ENCODE results near the gene RYR1. TPM values are rescaled to one million over a fixed set of nuclear protein-coding genes. Genes with fewer than 3 reads are reported as not detected.
A peak's percentile ranks its signal among the peaks of the same experiment; 100 is the strongest.
"Not testable (repeated sequence)": the region's sequence is repeated elsewhere in the genome, so short reads cannot be mapped to it uniquely, and the experiment has no call there.

RYR1 gene
- polyA plus RNA-seq, 6 donors from 2014 or later: 0.01 to 0.04 (median 0.03) TPM; not detected in 3

DNA sequence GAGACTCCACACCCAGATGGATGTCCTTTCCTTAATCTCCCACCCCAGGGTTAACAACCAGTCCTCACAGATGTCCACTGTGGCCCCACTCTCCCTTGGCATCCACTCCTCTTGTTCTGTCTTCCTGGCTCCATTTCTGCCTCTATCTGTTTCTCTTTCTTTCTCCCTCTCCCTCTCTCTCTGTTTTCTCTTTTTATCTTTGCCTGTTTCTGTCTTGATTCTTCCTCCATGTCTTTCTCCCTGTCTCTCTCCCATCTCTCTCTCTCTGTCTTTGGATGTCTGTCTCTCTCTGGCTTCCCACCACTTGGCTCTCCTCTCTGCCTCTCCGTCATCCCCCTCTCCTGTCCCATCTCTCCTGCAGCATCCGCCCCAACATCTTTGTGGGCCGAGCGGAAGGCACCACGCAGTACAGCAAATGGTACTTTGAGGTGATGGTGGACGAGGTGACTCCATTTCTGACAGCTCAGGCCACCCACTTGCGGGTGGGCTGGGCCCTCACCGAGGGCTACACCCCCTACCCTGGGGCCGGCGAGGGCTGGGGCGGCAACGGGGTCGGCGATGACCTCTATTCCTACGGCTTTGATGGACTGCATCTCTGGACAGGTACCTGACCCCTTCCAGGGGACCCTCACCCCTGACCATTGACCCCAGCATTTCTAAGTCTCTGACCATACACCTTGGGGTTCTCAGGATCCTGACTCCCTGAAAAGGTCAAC is 24.4 kb downstream of the RYR1 start:
- H3K36me3 Mint-ChIP-seq: no peaks in the 10 kb centered on the region
- peaks cover 0 to 7% (median 0%) of the 10 kb centered on the region in 7 donors for H3K9me3 Mint-ChIP-seq
- no peak for DNase-seq
- H3K27me3 Mint-ChIP-seq: peaks cover 13 to 36% (median 24%) of the 10 kb centered on the region in 3 donors
- no peak overlapping the region for H3K27ac Mint-ChIP-seq
- peaks cover 0 to 2% (median 0%) of the 10 kb centered on the region in 3 donors for H3K4me1 Mint-ChIP-seq
- no peak overlapping the region for H3K4me3 Mint-ChIP-seq
- no peak for ATAC-seq (ENCODE audit: low read depth in 2 of 2)

GRCh38 chr19:38458991-38459390 is 25.5 kb downstream of the RYR1 start:
- Mint-ChIP-seq H3K9me3 (peaks cover 0 to 7% (median 0%) of the 10 kb centered on the region in 7 donors), H3K27ac (no peak overlapping the region), H3K4me1 (peaks cover 0 to 2% (median 0%) of the 10 kb centered on the region in 3 donors), H3K27me3 (peaks cover 13 to 37% (median 26%) of the 10 kb centered on the region in 3 donors), H3K4me3 (no peak overlapping the region), H3K36me3 (no peaks in the 10 kb centered on the region)
- DNase-seq: no peak
- ATAC-seq (ENCODE audit: low read depth in 2 of 2): no peak

DNA sequence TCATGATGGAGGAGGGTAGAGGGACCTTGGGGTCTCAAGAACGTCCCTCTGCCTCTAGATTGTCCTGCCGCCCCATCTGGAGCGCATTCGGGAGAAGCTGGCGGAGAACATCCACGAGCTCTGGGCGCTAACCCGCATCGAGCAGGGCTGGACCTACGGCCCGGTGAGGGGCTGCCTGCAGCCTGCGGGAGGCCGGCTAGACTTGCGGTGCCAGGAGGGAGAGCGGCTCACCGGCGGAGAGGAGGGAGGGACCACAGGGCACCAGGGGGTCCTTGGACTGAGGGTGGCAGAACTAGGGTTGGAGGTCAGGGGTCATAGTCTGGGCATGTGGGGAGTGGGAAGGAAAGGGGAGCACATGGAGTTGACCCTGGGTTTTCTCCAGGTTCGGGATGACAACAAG is 29.9 kb downstream of the RYR1 start:
- H3K27me3 Mint-ChIP-seq: peaks cover 13 to 40% (median 34%) of the 10 kb centered on the region in 3 donors
- no peaks in the 10 kb centered on the region for H3K36me3 Mint-ChIP-seq
- H3K9me3 Mint-ChIP-seq: peaks cover 0 to 7% (median 0%) of the 10 kb centered on the region in 7 donors
- ATAC-seq (ENCODE audit: low read depth in 2 of 2) (no peak), DNase-seq (no peak)
- no peaks in the 10 kb centered on the region for H3K4me1 Mint-ChIP-seq
- no peak overlapping the region for H3K27ac Mint-ChIP-seq
- H3K4me3 Mint-ChIP-seq: no peak overlapping the region

DNA sequence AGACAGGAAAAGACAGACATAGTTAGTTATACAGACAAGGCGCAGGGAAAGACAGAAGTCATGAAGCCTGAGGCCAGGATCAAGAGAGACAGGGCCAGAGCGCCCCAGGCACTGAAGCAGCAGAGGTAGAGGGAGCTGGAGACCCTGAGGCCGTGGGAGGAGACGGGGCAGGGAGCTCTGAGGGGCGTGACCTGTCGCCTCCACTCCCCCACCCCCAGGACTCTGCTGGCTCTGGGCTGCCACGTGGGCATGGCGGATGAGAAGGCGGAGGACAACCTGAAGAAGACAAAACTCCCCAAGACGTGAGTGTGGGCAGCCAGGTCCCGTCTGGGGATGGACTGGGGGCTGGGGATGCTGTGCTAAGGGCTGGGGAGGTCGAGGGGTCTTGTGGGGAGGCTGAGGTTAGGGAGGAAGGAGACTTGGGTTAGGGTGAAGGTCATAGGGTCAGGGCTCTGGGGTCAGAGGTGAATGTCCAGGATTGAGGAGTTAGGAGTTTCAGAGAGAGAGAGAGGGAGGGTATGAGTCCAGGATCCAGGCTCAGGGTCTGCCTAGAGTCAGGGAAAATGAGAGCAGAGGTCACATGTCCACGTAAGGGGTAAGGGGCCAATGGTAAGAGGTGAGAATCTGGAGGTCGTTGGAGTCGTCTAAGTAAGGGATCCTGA is 31.1 kb downstream of the RYR1 start:
- no peaks in the 10 kb centered on the region for H3K4me1 Mint-ChIP-seq
- ATAC-seq (ENCODE audit: low read depth in 2 of 2): no peak
- DNase-seq: no peak
- H3K27me3 Mint-ChIP-seq: peaks cover 11 to 30% (median 26%) of the 10 kb centered on the region in 3 donors
- H3K27ac Mint-ChIP-seq: no peak overlapping the region
- H3K36me3 Mint-ChIP-seq: no peaks in the 10 kb centered on the region
- H3K9me3 Mint-ChIP-seq: peaks cover 0 to 5% (median 0%) of the 10 kb centered on the region in 7 donors
- H3K4me3 Mint-ChIP-seq: no peak overlapping the region

DNA sequence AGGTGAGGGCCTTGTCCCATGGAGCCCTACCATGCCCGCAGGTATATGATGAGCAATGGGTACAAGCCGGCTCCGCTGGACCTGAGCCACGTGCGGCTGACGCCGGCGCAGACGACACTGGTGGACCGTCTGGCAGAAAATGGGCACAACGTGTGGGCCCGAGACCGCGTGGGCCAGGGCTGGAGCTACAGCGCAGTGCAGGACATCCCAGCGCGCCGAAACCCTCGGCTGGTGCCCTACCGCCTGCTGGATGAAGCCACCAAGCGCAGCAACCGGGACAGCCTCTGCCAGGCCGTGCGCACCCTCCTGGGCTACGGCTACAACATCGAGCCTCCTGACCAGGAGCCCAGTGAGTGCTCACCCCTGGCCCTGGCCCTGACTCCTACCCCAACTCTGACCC is 32.6 kb downstream of the RYR1 start:
- H3K4me1 Mint-ChIP-seq: no peaks in the 10 kb centered on the region
- ATAC-seq (ENCODE audit: low read depth in 2 of 2): no peak
- DNase-seq: no peak
- no peak overlapping the region for H3K4me3 Mint-ChIP-seq
- peaks cover 0 to 4% (median 0%) of the 10 kb centered on the region in 7 donors for H3K9me3 Mint-ChIP-seq
- H3K27me3 Mint-ChIP-seq: peaks cover 6 to 21% (median 18%) of the 10 kb centered on the region in 3 donors
- no peaks in the 10 kb centered on the region for H3K36me3 Mint-ChIP-seq
- H3K27ac Mint-ChIP-seq: no peak overlapping the region

GRCh38 chr19:38467541-38468525 is 34.3 kb downstream of the RYR1 start:
- Mint-ChIP-seq H3K4me1 (no peaks in the 10 kb centered on the region), H3K36me3 (no peaks in the 10 kb centered on the region), H3K9me3 (peaks cover 0 to 4% (median 0%) of the 10 kb centered on the region in 7 donors), H3K4me3 (no peak overlapping the region), H3K27me3 (peaks cover 0 to 15% (median 10%) of the 10 kb centered on the region in 3 donors), H3K27ac (no peak overlapping the region)
- ATAC-seq (ENCODE audit: low read depth in 2 of 2) (no peak), DNase-seq (no peak)

GRCh38 chr19:38469151-38469550 is 35.7 kb downstream of the RYR1 start:
- no peaks in the 10 kb centered on the region for H3K4me1 Mint-ChIP-seq
- H3K27me3 Mint-ChIP-seq: peaks cover 0 to 13% (median 7%) of the 10 kb centered on the region in 3 donors
- no peak overlapping the region for H3K4me3 Mint-ChIP-seq
- DNase-seq: no peak
- no peaks in the 10 kb centered on the region for H3K36me3 Mint-ChIP-seq
- peaks cover 0 to 3% (median 0%) of the 10 kb centered on the region in 7 donors for H3K9me3 Mint-ChIP-seq
- no peak overlapping the region for H3K27ac Mint-ChIP-seq
- ATAC-seq (ENCODE audit: low read depth in 2 of 2): no peak

GRCh38 chr19:38470788-38471480 is 37.4 kb downstream of the RYR1 start:
- Mint-ChIP-seq H3K9me3 (peaks cover 0 to 1% (median 0%) of the 10 kb centered on the region in 7 donors), H3K36me3 (no peaks in the 10 kb centered on the region), H3K27me3 (peaks cover 0 to 15% (median 0%) of the 10 kb centered on the region in 3 donors), H3K4me1 (no peaks in the 10 kb centered on the region), H3K27ac (no peak overlapping the region), H3K4me3 (no peak overlapping the region)
- DNase-seq: no peak
- no peak for ATAC-seq (ENCODE audit: low read depth in 2 of 2)

DNA sequence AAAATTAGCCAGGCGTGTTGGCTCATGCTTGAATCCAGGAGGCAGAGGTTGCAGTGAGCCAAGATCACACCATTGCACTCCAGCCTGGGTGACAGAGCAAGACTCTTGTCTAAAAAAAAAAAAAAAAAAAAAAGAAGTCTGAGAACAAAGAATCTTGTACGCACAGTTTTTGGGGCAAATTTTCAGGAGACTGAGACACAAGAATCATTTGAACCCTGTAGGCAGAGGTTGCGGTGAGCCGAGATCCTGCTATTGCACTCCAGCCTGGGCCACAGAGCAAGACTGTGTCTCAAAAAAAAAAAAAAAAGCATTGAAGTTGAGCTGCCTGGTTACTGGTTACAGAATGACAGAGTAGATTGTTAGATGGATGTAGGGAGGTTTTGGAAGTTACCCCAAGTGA is 39.2 kb downstream of the RYR1 start:
- not testable (repeated sequence) for H3K36me3 Mint-ChIP-seq; H3K4me3 Mint-ChIP-seq; DNase-seq; H3K4me1 Mint-ChIP-seq; ATAC-seq (ENCODE audit: low read depth in 2 of 2); H3K9me3 Mint-ChIP-seq; H3K27ac Mint-ChIP-seq
- H3K27me3 Mint-ChIP-seq: peaks cover 0 to 11% (median 2%) of the 10 kb centered on the region in 3 donors

DNA sequence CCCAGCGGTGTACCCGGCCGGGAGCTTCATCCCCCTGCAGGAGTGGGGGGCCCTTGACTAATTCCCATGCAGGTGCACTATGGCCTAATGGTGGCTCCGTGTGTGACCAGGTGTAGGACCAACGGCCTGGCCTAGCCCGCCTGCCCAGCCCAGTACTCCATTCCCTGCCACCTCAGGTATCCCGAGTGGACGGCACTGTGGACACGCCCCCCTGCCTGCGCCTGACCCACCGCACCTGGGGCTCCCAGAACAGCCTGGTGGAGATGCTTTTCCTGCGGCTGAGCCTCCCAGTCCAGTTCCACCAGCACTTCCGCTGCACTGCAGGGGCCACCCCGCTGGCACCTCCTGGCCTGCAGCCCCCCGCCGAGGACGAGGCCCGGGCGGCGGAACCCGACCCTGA is 39.7 kb downstream of the RYR1 start:
- peaks cover 0 to 11% (median 7%) of the 10 kb centered on the region in 3 donors for H3K27me3 Mint-ChIP-seq
- no peak overlapping the region for H3K27ac Mint-ChIP-seq
- no peak overlapping the region for H3K4me3 Mint-ChIP-seq
- H3K9me3 Mint-ChIP-seq: no peaks in the 10 kb centered on the region
- ATAC-seq (ENCODE audit: low read depth in 2 of 2) (no peak), DNase-seq (no peak)
- peaks cover 0 to 4% (median 0%) of the 10 kb centered on the region in 3 donors for H3K4me1 Mint-ChIP-seq
- no peaks in the 10 kb centered on the region for H3K36me3 Mint-ChIP-seq

- no peaks in the 10 kb centered on the region for H3K9me3 Mint-ChIP-seq
- H3K27me3 Mint-ChIP-seq: peaks cover 0 to 11% (median 9%) of the 10 kb centered on the region in 3 donors
- H3K27ac Mint-ChIP-seq: no peak overlapping the region
- ATAC-seq (ENCODE audit: low read depth in 2 of 2): no peak
- no peaks in the 10 kb centered on the region for H3K36me3 Mint-ChIP-seq
- no peak overlapping the region for H3K4me3 Mint-ChIP-seq
- H3K4me1 Mint-ChIP-seq: peaks cover 0 to 4% (median 0%) of the 10 kb centered on the region in 3 donors
- DNase-seq: no peak
These were observed 41.7 kb downstream of the RYR1 start for GRCh38 chr19:38475176-38475575.

- H3K27ac Mint-ChIP-seq: no peak overlapping the region
- no peak for DNase-seq
- ATAC-seq (ENCODE audit: low read depth in 2 of 2): no peak
- H3K36me3 Mint-ChIP-seq: no peaks in the 10 kb centered on the region
- H3K9me3 Mint-ChIP-seq: no peaks in the 10 kb centered on the region
- H3K4me1 Mint-ChIP-seq: peaks cover 0 to 4% (median 0%) of the 10 kb centered on the region in 3 donors
- peaks cover 3 to 16% (median 15%) of the 10 kb centered on the region in 3 donors for H3K27me3 Mint-ChIP-seq
- peak overlapping the region in 1 of 8 donors; percentile 9 for H3K4me3 Mint-ChIP-seq
These were observed 44.9 kb downstream of the RYR1 start for GRCh38 chr19:38478273-38478971.

Measured in naive B cell (primary cell).